ENCODE measurements around the gene CCDC187.
A peak's percentile ranks its signal among the peaks of the same experiment; 100 is the strongest.

Gene CCDC187

GRCh38 chr9:136255166-136255538, 48.7 kb downstream of the CCDC187 start:
- DNase-seq: no peak

GRCh38 chr9:136254381-136255165, 49.3 kb downstream of the CCDC187 start:
- no peak for DNase-seq

- no peak for DNase-seq
Observed at GRCh38 chr9:136253246-136254130, 50.4 kb downstream of the CCDC187 start.

GRCh38 chr9:136252846-136253245, 51.0 kb downstream of the CCDC187 start:
- DNase-seq: no peak

- DNase-seq: no peak
Observed at GRCh38 chr9:136252281-136252680, 51.6 kb downstream of the CCDC187 start.

GRCh38 chr9:136251264-136252115, 52.4 kb downstream of the CCDC187 start:
- DNase-seq: no peak

GRCh38 chr9:136250676-136251075, 53.2 kb downstream of the CCDC187 start:
- DNase-seq: no peak

- no peak for DNase-seq
Observed at GRCh38 chr9:136249877-136250559, 53.9 kb downstream of the CCDC187 start.

GRCh38 chr9:136248951-136249876, 54.7 kb downstream of the CCDC187 start:
- DNase-seq: peak in 1 of 58 donors; percentile 9

- no peak for DNase-seq
Observed at GRCh38 chr9:136247947-136248637, 55.8 kb downstream of the CCDC187 start.

- DNase-seq: no peak
Observed at GRCh38 chr9:136247551-136247916, 56.4 kb downstream of the CCDC187 start.

- no peak for DNase-seq
Observed at GRCh38 chr9:136246849-136247550, 56.9 kb downstream of the CCDC187 start.

- peak in 56 of 58 donors; percentile 29 to 91 (median 82) for DNase-seq
Observed at GRCh38 chr9:136245219-136246150, 58.4 kb downstream of the CCDC187 start, which contains the start of gene QSOX2. TSS of gene QSOX2 (minus strand) at chr9:136245812. CDS start at chr9:136245803, 9 bp downstream.

GRCh38 chr9:136244969-136245218, 59.0 kb downstream of the CCDC187 start:
- DNase-seq: no peak

GRCh38 chr9:136244122-136244968, 59.5 kb downstream of the CCDC187 start:
- no peak for DNase-seq

GRCh38 chr9:136243631-136244030, 60.3 kb downstream of the CCDC187 start:
- DNase-seq: no peak

Measured in anterior cingulate cortex (tissue), 58 donors.